ENCODE data around the gene ABHD13.

The ABHD13 gene

DNA sequence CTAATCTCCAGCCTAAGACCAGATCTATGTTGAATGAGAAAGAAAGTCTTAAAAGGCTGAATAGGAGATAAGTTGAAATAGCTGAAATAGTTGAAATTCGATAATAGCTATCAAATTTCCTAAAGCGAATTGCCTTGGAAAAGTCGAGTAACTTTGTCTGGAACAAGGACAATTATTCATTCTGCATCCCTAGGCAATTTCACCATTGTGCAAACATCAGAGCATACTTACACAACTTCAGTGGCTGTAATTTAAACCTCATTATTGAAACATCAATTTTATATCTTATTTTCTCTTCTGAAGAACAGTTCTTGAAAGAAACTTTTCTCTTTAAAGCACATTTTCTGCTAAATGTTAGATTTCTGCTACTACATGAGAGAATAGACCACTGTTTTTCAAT lies 64.9 kb downstream of the ABHD13 start:
- no peaks in the 10 kb centered on the region; the same call in 1 of the 2 replicates for H3K9me3 ChIP-seq (ENCODE audit: control insufficient read depth, insufficient read depth, low read length)
- H3K36me3 ChIP-seq (ENCODE audit: insufficient read depth, low read length) = no peaks in the 10 kb centered on the region
- H3K9ac ChIP-seq (ENCODE audit: low read depth, low read length) = no peak overlapping the region
- H3K4me1 ChIP-seq (ENCODE audit: insufficient read depth, low read length) = no peaks in the 10 kb centered on the region
